Endodermal cell (in vitro differentiated cells): ENCODE measurements around the gene DENND5B. TPM values are rescaled to one million over a fixed set of nuclear protein-coding genes. Genes with fewer than 3 reads are reported as not detected.
A peak's percentile ranks its signal among the peaks of the same experiment; 100 is the strongest.

ENCODE experiments used
- DNase-seq: peaks from one replicate; pipeline ENCODE4 v3.0.0-alpha.2; 2017
- H3K27ac ChIP-seq: 2 replicates; pipeline ENCODE4 v1.5.1; 2013; ENCODE audit warnings: mild to moderate bottlenecking, low read depth, low read length, moderate library complexity
- H3K27me3 ChIP-seq: 2 replicates; pipeline ENCODE4 v1.6.1; 2013; ENCODE audit warnings: mild to moderate bottlenecking, low read length, moderate library complexity; ENCODE audit not compliant: insufficient read depth, control insufficient read depth, poor library complexity, severe bottlenecking
- H3K36me3 ChIP-seq: 2 replicates; pipeline ENCODE4 v1.7.0; 2013; ENCODE audit warnings: mild to moderate bottlenecking, low read length, moderate library complexity; ENCODE audit not compliant: control insufficient read depth, insufficient read depth
- H3K4me1 ChIP-seq: one replicate; pipeline ENCODE4 v1.7.0; 2013; ENCODE audit warnings: low read length; ENCODE audit not compliant: control insufficient read depth, insufficient read depth
- H3K4me3 ChIP-seq: 2 replicates; pipeline ENCODE4 v1.5.1; 2013; ENCODE audit warnings: mild to moderate bottlenecking, low read length, moderate library complexity
- H3K9ac ChIP-seq: 2 replicates; pipeline ENCODE4 v1.6.1; 2013; ENCODE audit warnings: mild to moderate bottlenecking, low read length, moderate library complexity; ENCODE audit not compliant: poor library complexity, severe bottlenecking; ENCODE audit errors: extremely low read depth
- H3K9me3 ChIP-seq: 2 replicates; pipeline ENCODE4 v1.6.1; 2013; ENCODE audit warnings: mild to moderate bottlenecking, low read length, moderate library complexity; ENCODE audit not compliant: control insufficient read depth
- H3K27ac Mint-ChIP-seq: 2 replicates; pipeline ENCODE4 v1.8.0; 2020; ENCODE audit warnings: mixed read lengths
- H3K27me3 Mint-ChIP-seq: 2 replicates; pipeline ENCODE4 v1.8.0; 2021; ENCODE audit warnings: mild to moderate bottlenecking, mixed read lengths; ENCODE audit not compliant: insufficient read depth
- H3K36me3 Mint-ChIP-seq: 2 replicates; pipeline ENCODE4 v1.8.0; 2020; ENCODE audit warnings: low read depth, mixed read lengths
- H3K4me1 Mint-ChIP-seq: 2 replicates; pipeline ENCODE4 v1.8.0; 2020; ENCODE audit warnings: mixed read lengths
- H3K4me3 Mint-ChIP-seq: 2 replicates; pipeline ENCODE4 v1.8.0; 2020; ENCODE audit warnings: mild to moderate bottlenecking, moderate library complexity, mixed read lengths
- H3K9me3 Mint-ChIP-seq: 2 replicates; pipeline ENCODE4 v1.8.0; 2020; ENCODE audit warnings: mild to moderate bottlenecking, mixed read lengths
- CTCF ChIP-seq: fragments of 200-600 bp; sonication (generic); conservative IDR thresholded peaks from 2 replicates; pipeline ENCODE4 v1.5.0; 2021; ENCODE audit warnings: antibody characterized with exemption, mild to moderate bottlenecking
- WGBS, 2 experiments: methylation state at CpG; one replicate each; pipeline versions ENCODE4 v1.1.5 to v1.1.7; 2013; ENCODE audit warnings: missing lambda C conversion rate in 2 of 2, mixed read lengths in 1 of 2; ENCODE audit not compliant: insufficient coverage in 1 of 2, insufficient read length in 1 of 2; 5-methylcytosine and 5-hydroxymethylcytosine counted together
- total RNA-seq, 2 donors: library from RNA; stranded (reverse); fragmentation: NEBNext Ultra II Directional in 1 of 2; extraction: Animal tissue kit (Norgen Biotek cat#: 25700) in 1 of 2; gene quantifications; 2 replicates in 1 of 2; 3 replicates in 1 of 2; pipeline ENCODE4 v1.2.1, GENCODE V29; 2021

The DENND5B gene
- total RNA-seq, 2 donors from 2014 or later: 24.5 to 34.2 TPM

- H3K4me3 ChIP-seq: no peak overlapping the region
- H3K27me3 ChIP-seq: no peaks in the 10 kb centered on the region
- Mint-ChIP-seq H3K4me3 (no peak overlapping the region), H3K27me3 (no peaks in the 10 kb centered on the region), H3K9me3 (peaks cover 4% of the 10 kb centered on the region), H3K4me1 (peaks cover 15% of the 10 kb centered on the region), H3K36me3 (peaks cover 4% of the 10 kb centered on the region), H3K27ac (peak overlapping the region; percentile 40)
- no peaks in the 10 kb centered on the region for H3K4me1 ChIP-seq
- no peak overlapping the region for H3K9ac ChIP-seq
- H3K9me3 ChIP-seq: no peaks in the 10 kb centered on the region
- H3K36me3 ChIP-seq: no peaks in the 10 kb centered on the region
- WGBS, 2 experiments: 81 to 86% methylated on average over 7 to 10 of the region's 10 CpGs
- DNase-seq: peak; percentile 75
- no peak overlapping the region for H3K27ac ChIP-seq
- no peak for TF ChIP-seq CTCF
These were observed 250.9 kb downstream of the DENND5B start for GRCh38 chr12:31339831-31340622.

GRCh38 chr12:31337952-31338351 is 253.0 kb downstream of the DENND5B start:
- Histone ChIP-seq H3K36me3 (no peaks in the 10 kb centered on the region), H3K9ac (no peak overlapping the region), H3K4me3 (no peak overlapping the region), H3K27ac (no peak overlapping the region), H3K27me3 (no peaks in the 10 kb centered on the region), H3K4me1 (no peaks in the 10 kb centered on the region), H3K9me3 (no peaks in the 10 kb centered on the region)
- DNase-seq: no peak
- no peaks in the 10 kb centered on the region for H3K36me3 Mint-ChIP-seq
- no peak overlapping the region for H3K27ac Mint-ChIP-seq
- TF ChIP-seq CTCF: no peak
- H3K27me3 Mint-ChIP-seq: no peaks in the 10 kb centered on the region
- no peak overlapping the region for H3K4me3 Mint-ChIP-seq
- peaks cover 13% of the 10 kb centered on the region for H3K4me1 Mint-ChIP-seq
- H3K9me3 Mint-ChIP-seq: no peaks in the 10 kb centered on the region
- 93 to 94% methylated on average over 3 to 4 of the region's 4 CpGs for WGBS, 2 experiments

Other genes with a start within 250 kb of the DENND5B start
- 1 to 10 TPM; 2.0 to 2.4 TPM for gene ETFBKMT, start 68.6 kb upstream of the DENND5B start, total RNA-seq
- gene AMN1, start 137.9 kb upstream of the DENND5B start, total RNA-seq: 10 to 100 TPM; 12.5 to 15.2 TPM